Keratinocyte (primary cell): ENCODE measurements around the gene HABP4. TPM values are rescaled to one million over a fixed set of nuclear protein-coding genes. Genes with fewer than 3 reads are reported as not detected.

Experiments
- DNase-seq: peaks from one replicate; pipeline ENCODE4 v3.0.0-alpha.2; 2011; ENCODE audit warnings: low read depth, missing footprints, low spot score
- FAIRE-seq: peaks from 2 replicates; lab custom pipeline; 2011; peaks lifted over from hg19 to GRCh38; lab: Jason Lieb, UNC
- H2AFZ ChIP-seq: 2 replicates; pipeline ENCODE4 v1.6.0; 2012; ENCODE audit warnings: low read length, control low read depth, inconsistent platforms; ENCODE audit not compliant: control insufficient read depth
- H3K27ac ChIP-seq: 2 replicates; pipeline ENCODE4 v1.5.1; 2011; ENCODE audit warnings: low read length; ENCODE audit not compliant: control insufficient read depth, insufficient read depth
- H3K27me3 ChIP-seq: 3 replicates; pipeline ENCODE4 v1.6.0; 2011; ENCODE audit warnings: low read length; ENCODE audit not compliant: control insufficient read depth, insufficient read depth; ENCODE audit errors: extremely low read depth
- H3K36me3 ChIP-seq, 2 experiments: 2 replicates in 1 of 2; 3 replicates in 1 of 2; pipeline ENCODE4 v1.5.1; 2011; ENCODE audit warnings: low read length in 2 of 2, mild to moderate bottlenecking in 1 of 2; ENCODE audit not compliant: control insufficient read depth in 2 of 2, insufficient read depth in 2 of 2; ENCODE audit errors: extremely low read depth in 1 of 2
- H3K4me1 ChIP-seq: 3 replicates; pipeline ENCODE4 v1.5.1; 2011; ENCODE audit warnings: low read length; ENCODE audit not compliant: control insufficient read depth, insufficient read depth; ENCODE audit errors: extremely low read depth
- H3K4me2 ChIP-seq: 3 replicates; pipeline ENCODE4 v1.6.0; 2011; ENCODE audit warnings: low read depth, low read length; ENCODE audit not compliant: control insufficient read depth, insufficient read depth; ENCODE audit errors: extremely low read depth
- H3K4me3 ChIP-seq, 3 experiments: fragments of 200-600 bp in 1 of 3; sonication (generic) in 1 of 3; 2 replicates in 2 of 3; 3 replicates in 1 of 3; pipeline ENCODE4 v1.5.1; 2011 to 2016; ENCODE audit warnings: low read length in 3 of 3, mild to moderate bottlenecking in 3 of 3, control low read depth in 2 of 3, inconsistent platforms in 1 of 3, low read depth in 1 of 3, mixed read lengths in 1 of 3, mixed run types in 1 of 3, moderate library complexity in 1 of 3; ENCODE audit not compliant: control insufficient read depth in 2 of 3, insufficient read depth in 2 of 3; ENCODE audit errors: extremely low read depth in 1 of 3
- H3K79me2 ChIP-seq: 2 replicates; pipeline ENCODE4 v1.6.0; 2012; ENCODE audit warnings: low read length; ENCODE audit not compliant: control insufficient read depth, insufficient read depth
- H3K9ac ChIP-seq: 3 replicates; pipeline ENCODE4 v1.6.0; 2011; ENCODE audit warnings: low read length; ENCODE audit not compliant: control insufficient read depth, insufficient read depth; ENCODE audit errors: extremely low read depth
- H3K9me1 ChIP-seq: 3 replicates; pipeline ENCODE4 v1.6.0; 2011; ENCODE audit warnings: low read length; ENCODE audit not compliant: control insufficient read depth, insufficient read depth; ENCODE audit errors: extremely low read depth
- H3K9me3 ChIP-seq: 2 replicates; pipeline ENCODE4 v1.5.1; 2012; ENCODE audit warnings: low read depth, low read length; ENCODE audit not compliant: control insufficient read depth
- H4K20me1 ChIP-seq: 3 replicates; pipeline ENCODE4 v1.6.0; 2011; ENCODE audit warnings: low read length; ENCODE audit not compliant: control insufficient read depth, insufficient read depth; ENCODE audit errors: extremely low read depth
- CTCF ChIP-seq, 3 experiments: IDR thresholded peaks in 1 of 3; conservative IDR thresholded peaks in 1 of 3; optimal IDR thresholded peaks in 1 of 3; 2 replicates in 2 of 3; 3 replicates in 1 of 3; pipeline versions ENCODE3 to v1.5.1; 2011; ENCODE audit warnings: low read length in 3 of 3, mild to moderate bottlenecking in 3 of 3, moderate library complexity in 2 of 3, control low read depth in 1 of 3, inconsistent platforms in 1 of 3; ENCODE audit not compliant: insufficient read depth in 2 of 3; ENCODE audit errors: extremely low read depth in 1 of 3
- EZH2 ChIP-seq: IDR thresholded peaks from one replicate; pipeline ENCODE4 v1.6.1; 2012; ENCODE audit warnings: inconsistent platforms, mild to moderate bottlenecking, low read length, moderate library complexity
- dilution Hi-C: fragments of 300-500 bp; cut with MboI; formaldehyde crosslinking; loops from one replicate; pipeline ENCODE4 v1.7.0; 2020; ENCODE audit warnings: low sequenced_read_pairs; ENCODE audit not compliant: extremely low pct_ligation_motif_present
- polyA plus RNA-seq, 5 experiments: library from polyadenylated mRNA; depleted of rRNA in 3 of 5; stranded (reverse) in 3 of 5; stranded (forward) in 1 of 5; unstranded in 1 of 5; fragments of >200 nt; gene quantifications; 1 replicate in 1 of 5; 2 replicates in 3 of 5; 3 replicates in 1 of 5; pipeline versions ENCODE4 v1.2.1 to v1.2.3, GENCODE V29; 2011 to 2012; ENCODE audit warnings: missing spikeins in 2 of 5, low read depth in 1 of 5, low replicate concordance in 1 of 5

HABP4 gene
- polyA plus RNA-seq, 1 donor (not counting 4 experiments of a cell fraction or from before 2014, with no cell fraction given) = 6.8 TPM

GRCh38 chr9:96487949-96488348 lies 38.0 kb downstream of the HABP4 start:
- Histone ChIP-seq H2AFZ (no peak overlapping the region), H3K4me2 (no peak overlapping the region), H3K9me1 (no peaks in the 10 kb centered on the region), H3K4me1 (no peaks in the 10 kb centered on the region), H3K27me3 (no peaks in the 10 kb centered on the region), H3K27ac (no peak overlapping the region), H3K79me2 (no peaks in the 10 kb centered on the region), H3K36me3 (peaks cover 0 to 21% of the 10 kb centered on the region in 2 experiments), H3K9ac (no peak overlapping the region), H3K4me3 (no peak overlapping the region), H4K20me1 (no peaks in the 10 kb centered on the region), H3K9me3 (no peaks in the 10 kb centered on the region)
- dilution Hi-C loops = no loop called here
- no peak for TF ChIP-seq CTCF (optimal IDR thresholded peaks at IDR 0.05 in 1 of 3, IDR thresholded peaks at IDR 0.05 in 1 of 3, conservative IDR thresholded peaks at IDR 0.05 in 1 of 3; ENCODE audit: extremely low read depth in 1 of 3, insufficient read depth in 2 of 3, low read length in 3 of 3)
- no peak for TF ChIP-seq EZH2
- DNase-seq (no peak), FAIRE-seq (no peak)

GRCh38 chr9:96489482-96489979 lies 39.6 kb downstream of the HABP4 start:
- DNase-seq = no peak
- TF ChIP-seq EZH2 (no peak), CTCF (optimal IDR thresholded peaks at IDR 0.05 in 1 of 3, IDR thresholded peaks at IDR 0.05 in 1 of 3, conservative IDR thresholded peaks at IDR 0.05 in 1 of 3; ENCODE audit: extremely low read depth in 1 of 3, insufficient read depth in 2 of 3, low read length in 3 of 3) (no peak)
- Histone ChIP-seq H3K4me1 (no peaks in the 10 kb centered on the region), H4K20me1 (no peaks in the 10 kb centered on the region), H3K27me3 (no peaks in the 10 kb centered on the region), H3K36me3 (peaks cover 0 to 21% of the 10 kb centered on the region in 2 experiments), H3K9ac (no peak overlapping the region), H3K27ac (no peak overlapping the region), H3K4me2 (no peak overlapping the region), H3K4me3 (no peak overlapping the region), H3K9me3 (no peaks in the 10 kb centered on the region), H2AFZ (no peak overlapping the region), H3K79me2 (no peaks in the 10 kb centered on the region), H3K9me1 (no peaks in the 10 kb centered on the region)
- dilution Hi-C loops = no loop called here
- no peak for FAIRE-seq
